ENCODE measurements around the gene FIBCD1. TPM values are rescaled to one million over a fixed set of nuclear protein-coding genes. Genes with fewer than 3 reads are reported as not detected.

FIBCD1 gene
- total RNA-seq, 1 donor from 2014 or later, result 0.29 TPM

DNA sequence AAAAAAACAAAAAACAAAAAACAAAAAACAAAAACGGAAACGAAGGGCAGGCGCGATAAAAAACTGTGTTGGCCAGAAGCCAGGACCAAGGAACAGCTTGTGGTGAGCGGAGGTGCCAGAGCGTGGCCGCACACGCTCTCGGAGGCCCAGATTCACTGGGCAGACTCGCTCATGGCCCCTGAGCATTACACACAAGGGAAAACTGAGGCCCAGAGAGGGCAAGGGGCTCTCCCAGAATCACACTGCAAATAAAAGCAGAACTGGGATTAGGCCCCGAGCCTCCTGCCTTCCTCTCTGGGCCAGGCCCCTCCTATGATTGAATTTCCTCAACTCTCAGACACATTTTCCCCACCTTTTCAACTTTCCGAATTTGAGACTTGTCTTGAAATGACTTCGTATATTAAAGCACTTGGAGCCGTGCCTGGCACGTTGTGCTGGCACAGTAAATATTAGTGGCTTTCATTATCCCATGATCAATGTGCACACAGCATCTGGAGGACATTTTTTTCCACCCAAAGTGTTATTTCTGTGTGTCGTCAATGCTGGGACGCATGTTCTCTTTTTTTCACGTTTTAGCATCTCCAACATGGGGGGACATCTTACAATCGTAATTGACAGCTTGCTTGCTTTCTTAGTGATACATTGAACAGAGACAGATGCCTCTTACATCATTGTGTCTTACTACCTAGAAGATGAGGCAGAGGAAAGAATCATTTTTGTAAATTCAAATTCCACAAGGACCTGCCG is 7.4 kb downstream of the FIBCD1 start:
- no peak for TF ChIP-seq CTCF (conservative IDR thresholded peaks at IDR 0.05; ENCODE audit: low read depth, low read length)
- H3K4me3 ChIP-seq (ENCODE audit: low read depth, low read length), result no peak overlapping the region
- no peak for DNase-seq (ENCODE audit: low read depth)

GRCh38 chr9:130930804-130931349 is 8.2 kb downstream of the FIBCD1 start:
- no peak overlapping the region for H3K4me3 ChIP-seq (ENCODE audit: low read depth, low read length)
- no peak for TF ChIP-seq CTCF (conservative IDR thresholded peaks at IDR 0.05; ENCODE audit: low read depth, low read length)
- DNase-seq (ENCODE audit: low read depth), result no peak

- TF ChIP-seq CTCF (conservative IDR thresholded peaks at IDR 0.05; ENCODE audit: low read depth, low read length), result no peak
- DNase-seq (ENCODE audit: low read depth), result no peak
- H3K4me3 ChIP-seq (ENCODE audit: low read depth, low read length), result no peak overlapping the region
These were observed 8.8 kb downstream of the FIBCD1 start for GRCh38 chr9:130930132-130930803.

- no peak for DNase-seq (ENCODE audit: low read depth)
- no peak overlapping the region for H3K4me3 ChIP-seq (ENCODE audit: low read depth, low read length)
- TF ChIP-seq CTCF (conservative IDR thresholded peaks at IDR 0.05; ENCODE audit: low read depth, low read length), result no peak
These were observed 9.4 kb downstream of the FIBCD1 start for GRCh38 chr9:130929571-130930038.

DNA sequence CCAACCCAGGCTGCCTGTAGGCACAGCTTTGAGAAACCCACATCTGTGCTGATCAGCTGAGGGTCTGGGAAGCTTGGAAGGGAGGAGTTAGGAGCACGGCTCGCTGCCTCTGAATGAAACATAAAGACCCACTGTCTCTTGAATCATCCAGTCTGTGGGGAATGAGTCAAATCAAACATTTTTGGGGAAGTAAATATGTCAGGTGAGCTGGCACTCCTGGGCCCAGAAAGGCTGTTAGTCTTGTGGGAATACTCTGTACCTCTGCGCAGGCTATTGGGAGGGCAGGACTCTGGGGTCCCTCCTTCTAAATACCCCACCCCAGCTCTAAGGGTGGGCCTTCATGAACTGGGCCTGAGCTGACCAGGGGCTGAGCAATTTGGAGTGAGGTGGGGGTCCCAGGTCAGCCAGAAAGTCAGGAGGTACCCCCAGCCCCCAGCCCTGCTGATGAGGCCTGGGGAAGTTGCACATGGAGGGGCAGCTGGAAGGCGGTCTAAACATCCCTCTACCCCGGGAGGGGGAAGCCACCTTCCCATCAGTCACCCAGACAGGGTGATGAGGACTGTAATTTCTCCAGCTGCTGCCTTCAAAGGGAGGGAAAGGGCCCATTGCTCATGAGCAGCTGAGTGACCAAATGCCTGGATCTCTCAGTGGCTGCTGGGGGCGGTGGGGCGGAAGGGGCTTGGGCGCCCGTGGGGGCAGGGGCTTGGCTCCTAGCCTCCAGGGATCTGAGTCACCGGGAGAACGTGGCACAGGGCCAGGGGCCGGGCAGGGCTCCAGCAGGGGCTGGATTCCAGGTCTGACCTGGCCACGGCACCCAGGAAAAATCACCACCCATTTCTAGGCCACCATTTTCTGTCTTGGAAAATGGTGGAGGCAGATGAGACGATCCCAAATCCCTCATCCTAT is 10.8 kb downstream of the FIBCD1 start:
- DNase-seq (ENCODE audit: low read depth), result peak; percentile 49
- TF ChIP-seq CTCF (conservative IDR thresholded peaks at IDR 0.05; ENCODE audit: low read depth, low read length), result no peak
- no peak overlapping the region for H3K4me3 ChIP-seq (ENCODE audit: low read depth, low read length)

GRCh38 chr9:130927338-130927737 is 11.7 kb downstream of the FIBCD1 start:
- no peak for DNase-seq (ENCODE audit: low read depth)
- H3K4me3 ChIP-seq (ENCODE audit: low read depth, low read length), result no peak overlapping the region
- TF ChIP-seq CTCF (conservative IDR thresholded peaks at IDR 0.05; ENCODE audit: low read depth, low read length), result no peak
